Stimulated activated CD8-positive, alpha-beta memory T cell treated with anti-CD3 and anti-CD28 coated beads, Interleukin-15, amount 100 ng/mL, for 48 hours (primary cell): Measurements from ENCODE around the gene CCKAR.

Experiments used
- DNase-seq, 2 donors: peaks; one replicate each; pipeline ENCODE4 v3.0.0-alpha.2; 2020; ENCODE audit warnings: low read depth in 2 of 2

The CCKAR gene

DNA sequence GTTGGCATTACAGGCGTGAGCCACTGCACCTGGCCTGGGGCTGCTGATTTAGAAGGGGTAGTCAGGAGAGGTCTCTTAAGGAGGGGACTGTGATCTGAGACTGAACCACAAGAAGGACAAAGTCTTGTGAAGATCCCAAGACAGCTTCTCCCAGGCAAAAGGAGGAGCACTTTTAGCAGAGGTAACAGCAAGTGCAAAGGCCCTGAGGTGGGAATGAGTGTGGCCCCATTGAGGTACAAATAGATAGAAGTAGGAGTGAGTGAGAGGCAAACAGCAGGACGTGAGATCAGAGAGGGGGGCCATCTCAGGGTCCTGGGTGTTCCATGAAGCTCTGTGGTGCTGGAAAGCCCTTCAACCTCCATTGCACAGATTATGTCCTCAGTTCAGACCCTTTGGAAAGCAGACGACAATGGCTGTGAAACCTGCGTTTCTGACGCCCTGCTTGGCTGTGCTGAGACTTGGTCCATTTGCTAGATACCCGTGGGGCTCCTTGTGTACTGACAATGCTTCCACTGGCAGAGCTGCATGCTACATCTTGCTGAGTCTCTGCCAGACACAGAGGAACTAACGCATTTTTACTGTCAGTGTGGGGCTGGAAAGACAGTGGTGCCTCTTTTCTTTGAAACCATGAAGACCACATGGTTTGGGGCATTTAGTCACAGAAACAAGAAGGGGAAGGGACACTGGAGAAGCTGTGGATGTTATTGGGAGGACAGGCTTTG lies 1.3 kb upstream of the CCKAR start:
- DNase-seq: no peak

DNA sequence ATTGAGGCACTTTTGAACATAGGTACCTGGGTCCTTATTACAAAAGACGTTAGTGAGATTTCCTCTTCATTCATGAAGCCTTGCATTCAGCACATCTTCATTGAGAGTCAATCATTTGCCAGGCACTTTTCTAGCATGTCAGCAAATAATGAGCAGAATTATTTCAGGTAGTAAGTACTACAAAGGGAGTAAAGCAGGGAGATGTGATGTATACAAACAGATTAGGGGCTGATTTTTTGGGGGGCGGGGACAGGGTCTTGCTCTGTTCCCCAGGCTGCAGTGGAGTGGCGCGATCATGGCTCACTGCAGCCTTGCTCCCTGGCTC lies 638 bp upstream of the CCKAR start:
- no peak for DNase-seq

DNA sequence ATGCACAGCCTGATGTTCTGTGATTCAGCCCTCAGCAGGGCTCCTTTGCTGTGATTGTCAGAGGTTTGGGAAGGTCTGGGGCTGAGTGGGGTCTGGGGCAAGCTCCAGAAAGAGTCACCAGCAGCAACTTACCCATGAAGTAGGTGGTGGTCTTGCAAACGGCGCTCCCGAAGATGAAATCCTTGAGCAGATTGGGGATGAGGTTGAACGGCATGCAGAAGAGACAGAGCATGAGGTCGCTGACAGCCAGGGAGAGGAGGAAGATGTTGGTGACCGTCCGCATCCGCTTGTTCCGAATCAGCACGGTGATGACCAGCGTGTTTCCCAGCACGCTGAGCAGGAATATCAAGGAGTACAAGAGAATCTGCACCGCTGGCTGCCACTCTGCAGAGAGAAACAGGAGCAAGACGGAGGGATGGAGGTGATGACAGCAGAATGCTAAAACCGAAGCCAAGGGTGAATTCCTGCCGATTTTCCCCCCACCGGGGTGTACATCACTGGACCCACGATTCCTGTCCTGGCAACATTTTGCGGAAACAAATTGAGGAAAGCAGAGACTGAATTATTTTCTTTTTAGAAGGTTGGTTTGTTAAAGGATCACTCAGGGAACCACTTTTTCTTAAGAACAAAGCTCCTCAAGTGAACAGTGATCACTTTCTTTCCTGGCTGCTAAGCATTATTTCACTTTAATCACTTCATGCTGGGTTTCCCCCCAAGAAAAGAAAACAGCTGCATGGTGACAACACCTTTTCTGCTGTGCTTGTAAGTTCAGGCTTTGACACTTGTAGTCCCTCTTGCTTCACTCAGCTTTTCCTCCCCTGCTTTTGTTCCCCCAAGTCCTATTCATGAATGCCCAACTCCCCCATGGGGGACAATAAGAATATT lies 941 bp downstream of the CCKAR start:
- no peak for DNase-seq

DNA sequence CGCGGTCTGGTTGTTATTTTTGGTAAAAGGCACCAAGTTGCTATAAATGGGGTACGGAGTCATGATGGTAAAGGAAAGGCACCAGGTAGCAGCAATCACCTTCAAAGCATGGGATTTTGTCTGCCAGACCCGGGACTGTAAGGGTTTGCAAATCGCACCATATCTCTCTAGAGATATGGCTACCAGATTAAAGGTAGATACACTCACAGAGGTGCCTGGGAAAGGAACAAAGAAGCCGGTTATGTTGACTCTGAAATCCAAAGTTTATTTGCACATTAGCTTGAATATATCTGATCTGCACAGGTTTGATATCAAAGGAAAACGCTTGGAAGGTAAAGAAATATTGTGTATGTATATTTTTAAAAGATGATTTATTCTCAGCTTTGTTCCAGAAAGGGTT lies 4.6 kb downstream of the CCKAR start:
- no peak for DNase-seq

DNA sequence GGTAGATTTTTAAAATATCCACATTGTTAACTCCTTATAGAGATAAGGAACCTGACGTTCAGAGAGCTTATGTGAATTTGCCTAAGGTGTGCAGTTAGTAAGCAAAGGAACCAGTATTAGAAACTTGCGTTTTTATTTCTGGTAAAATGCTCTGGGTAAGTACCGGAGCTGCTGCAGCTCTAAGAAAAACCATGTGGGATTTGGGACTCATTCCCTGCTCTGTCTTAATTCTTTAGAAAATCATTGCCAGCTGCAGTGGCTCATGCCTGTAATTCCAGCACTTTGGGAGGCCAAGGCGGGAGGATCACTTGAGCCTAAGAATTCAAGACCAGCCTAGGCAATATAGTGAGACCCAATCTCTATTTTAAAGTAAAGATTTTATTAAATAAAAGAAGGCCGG lies 5.8 kb downstream of the CCKAR start:
- DNase-seq: no peak

DNA sequence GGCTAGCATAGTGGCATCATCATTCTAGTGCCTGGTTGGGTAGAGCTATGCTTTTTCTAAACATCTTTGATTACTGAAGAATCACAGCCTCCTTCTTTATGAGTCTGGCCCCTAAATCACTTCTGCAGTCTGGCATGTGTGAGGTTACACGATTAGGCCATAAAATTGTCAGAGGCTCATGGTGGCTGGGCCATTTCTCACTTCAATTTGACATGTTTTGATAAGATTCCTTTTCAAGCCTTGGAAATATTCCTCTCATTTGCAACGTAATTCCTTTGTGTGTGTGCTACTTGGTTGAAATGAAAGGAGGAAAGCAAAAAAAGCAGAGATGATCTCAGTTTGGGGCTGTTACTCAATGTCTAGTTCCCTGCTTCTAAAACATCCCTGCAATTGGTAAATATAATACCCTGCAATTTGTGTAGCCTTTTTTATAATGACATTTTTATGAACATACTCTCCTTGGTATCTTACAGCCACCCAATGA lies 6.2 kb downstream of the CCKAR start:
- no peak for DNase-seq

DNA sequence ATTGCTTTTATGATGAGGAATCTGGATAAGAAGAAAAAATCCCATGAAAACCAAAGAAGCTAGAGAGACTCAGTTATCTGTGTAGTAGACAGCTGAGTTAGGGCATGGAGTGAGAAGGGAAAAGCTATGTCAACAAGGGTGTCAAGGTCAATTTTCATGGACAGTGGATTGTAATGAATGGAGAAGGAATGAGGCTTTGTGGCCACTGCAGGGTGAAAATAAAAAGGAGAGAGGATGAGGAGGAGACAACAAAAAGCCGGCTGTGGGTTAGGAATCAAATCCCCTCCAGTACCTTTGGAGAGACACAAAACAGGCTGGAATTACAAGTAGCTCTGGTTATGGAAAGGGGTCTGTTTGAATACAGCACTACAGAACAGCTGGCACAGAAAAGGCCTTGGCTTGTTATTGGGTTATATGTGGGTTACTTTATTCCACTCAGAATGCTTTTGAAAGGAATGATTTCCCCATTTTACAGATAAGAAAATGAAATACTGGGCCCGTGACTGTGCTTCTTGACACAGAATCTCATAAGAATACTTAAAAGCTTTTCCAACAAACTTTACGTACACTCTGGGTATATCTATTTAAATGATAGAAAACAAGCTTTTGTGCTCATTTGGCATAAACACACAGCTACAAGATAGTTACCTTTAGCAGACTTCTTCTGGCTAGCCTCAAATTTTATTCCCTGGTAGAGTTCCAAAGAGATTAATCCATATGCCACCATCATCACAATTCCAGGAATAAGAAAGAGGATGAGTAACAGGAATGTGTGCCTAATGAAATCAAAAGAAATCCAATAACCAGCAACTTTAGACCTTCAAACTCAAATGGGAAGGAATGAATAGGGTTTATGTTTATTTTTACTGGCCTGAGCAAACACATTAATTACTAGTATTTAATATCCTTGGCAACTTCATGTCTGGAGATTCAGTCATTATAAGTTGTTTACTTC lies 7.5 kb downstream of the CCKAR start:
- DNase-seq: no peak

DNA sequence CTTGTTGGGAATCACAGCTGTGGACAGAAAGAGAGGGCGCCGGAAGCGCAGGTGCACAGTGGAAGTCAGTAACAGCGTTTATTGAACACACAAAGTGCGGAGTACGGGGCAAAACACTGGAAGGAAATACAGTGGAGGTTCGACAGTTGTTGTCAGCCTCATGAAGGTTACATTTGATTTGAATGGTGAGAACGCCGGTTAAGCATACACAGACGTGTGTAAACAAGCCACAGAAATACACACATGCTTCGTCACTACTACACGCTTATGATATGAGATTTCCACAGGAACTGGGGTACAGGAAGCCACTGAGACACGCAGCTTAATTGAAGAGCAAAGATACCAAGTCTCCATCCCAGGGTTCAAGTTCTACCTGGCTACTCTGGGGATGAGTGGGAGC lies 12.0 kb downstream of the CCKAR start:
- no peak for DNase-seq

DNA sequence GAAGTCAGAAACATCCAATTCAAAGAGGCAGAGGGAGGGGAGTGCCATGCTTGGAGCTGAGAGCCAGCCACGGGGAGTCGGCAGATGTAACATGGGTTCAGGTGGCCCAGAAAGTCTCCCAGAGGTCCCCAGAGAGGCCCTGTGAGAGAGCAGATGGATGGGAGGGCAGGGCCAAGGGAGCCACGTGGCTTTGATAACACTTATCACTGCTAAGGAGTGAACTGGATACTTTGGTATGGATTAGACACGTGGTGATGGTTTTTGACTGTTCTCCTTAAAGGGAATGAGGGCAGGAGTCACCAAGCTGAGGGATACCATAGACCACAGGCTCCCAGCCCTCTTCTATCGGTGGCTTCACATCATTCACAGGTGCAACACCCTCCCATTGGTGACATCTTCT lies 13.7 kb downstream of the CCKAR start:
- no peak for DNase-seq

DNA sequence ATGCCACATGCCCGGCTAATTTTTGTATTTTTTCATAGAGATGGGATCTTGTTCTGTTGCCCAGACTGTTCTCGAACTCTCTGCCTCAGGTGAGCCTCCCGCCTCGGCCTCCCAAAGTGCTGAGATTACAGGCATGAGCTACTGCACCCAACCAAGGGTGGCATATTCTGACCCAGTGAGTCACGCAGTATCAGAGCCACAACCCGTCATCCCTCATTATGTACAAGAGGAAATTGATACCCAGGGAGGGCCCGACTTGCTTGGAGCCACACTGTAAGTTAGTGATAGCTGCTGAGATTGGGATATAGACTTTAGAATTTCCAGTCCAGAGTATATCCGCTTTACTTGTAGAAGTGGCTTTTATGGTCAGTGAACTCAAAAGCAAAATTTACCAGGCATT lies 14.6 kb downstream of the CCKAR start:
- no peak for DNase-seq

DNA sequence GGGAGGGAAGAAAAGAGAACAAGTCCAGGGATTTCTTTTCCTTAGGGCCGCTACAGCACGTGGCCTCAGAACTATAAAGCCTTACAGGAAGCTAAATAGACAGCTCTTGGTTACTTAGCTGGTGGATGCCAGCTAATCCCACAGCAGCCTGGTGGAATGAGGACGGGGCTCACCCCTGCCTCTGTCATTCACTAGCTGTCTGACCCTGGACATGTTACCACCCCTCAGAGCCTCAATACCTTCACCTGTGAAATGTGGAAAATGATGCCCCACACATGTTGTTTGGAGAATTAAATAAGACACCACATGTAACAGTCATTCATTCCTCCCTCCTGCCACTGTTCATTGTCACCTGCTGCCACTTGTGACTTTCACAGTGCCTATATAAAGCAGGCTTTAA lies 15.7 kb downstream of the CCKAR start:
- no peak for DNase-seq

DNA sequence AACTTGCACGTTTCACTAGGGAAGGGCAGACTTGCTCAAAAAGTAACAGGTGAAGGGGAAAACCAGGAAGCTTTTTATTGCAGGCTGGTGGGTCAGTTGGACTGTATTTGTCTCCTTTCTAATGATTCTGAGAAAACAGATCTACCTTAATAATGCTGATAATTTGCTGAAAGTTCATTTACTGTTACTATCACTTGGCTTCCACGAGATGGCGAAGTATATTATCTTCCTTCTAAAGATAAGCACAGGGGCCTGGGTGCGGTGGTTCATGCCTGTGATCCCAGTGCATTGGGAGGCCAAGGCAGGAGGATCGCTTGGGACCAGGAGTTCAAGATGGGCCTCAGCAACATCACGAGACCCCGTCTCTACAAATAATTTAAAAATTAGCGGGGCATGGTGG lies 16.4 kb downstream of the CCKAR start:
- DNase-seq: no peak

DNA sequence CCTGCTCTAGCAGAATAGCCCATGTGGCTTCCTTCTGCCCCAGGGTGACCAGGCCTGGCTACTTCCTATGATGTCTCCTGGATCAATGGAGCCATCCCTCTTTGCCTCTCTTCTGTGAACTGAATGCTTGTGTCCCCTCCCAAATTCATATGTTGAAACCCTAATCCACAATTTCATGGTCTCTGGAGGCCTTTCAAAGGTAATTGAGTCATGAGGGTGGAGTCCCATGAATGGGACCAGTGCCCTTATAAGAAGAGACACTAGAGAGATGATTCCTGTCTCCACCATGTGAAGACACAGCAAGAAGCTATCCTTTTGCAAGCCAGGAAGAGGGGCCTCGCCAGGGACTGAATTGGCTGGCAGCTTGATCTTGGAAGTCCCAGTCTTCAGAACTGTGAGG lies 18.4 kb downstream of the CCKAR start:
- DNase-seq: no peak

DNA sequence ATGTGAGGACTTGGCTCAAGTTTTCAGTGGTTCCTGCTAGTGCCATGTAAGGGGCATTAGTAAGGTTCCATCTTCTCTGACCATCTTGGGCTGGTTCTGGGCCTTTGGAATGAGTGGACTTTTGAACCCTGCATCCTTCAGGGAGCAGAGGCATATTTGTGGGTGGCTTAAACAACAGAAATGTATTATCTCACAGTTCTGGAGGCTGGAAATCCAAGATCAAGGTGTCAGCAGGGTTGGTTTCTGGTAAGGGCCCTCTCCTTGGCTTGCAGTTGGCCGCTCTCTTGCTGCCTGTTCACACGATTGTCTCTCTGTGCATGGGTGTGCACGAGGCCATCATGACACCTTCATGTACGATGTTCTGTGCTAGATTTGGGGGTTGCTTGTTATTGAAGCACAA lies 21.3 kb downstream of the CCKAR start:
- DNase-seq: no peak

DNA sequence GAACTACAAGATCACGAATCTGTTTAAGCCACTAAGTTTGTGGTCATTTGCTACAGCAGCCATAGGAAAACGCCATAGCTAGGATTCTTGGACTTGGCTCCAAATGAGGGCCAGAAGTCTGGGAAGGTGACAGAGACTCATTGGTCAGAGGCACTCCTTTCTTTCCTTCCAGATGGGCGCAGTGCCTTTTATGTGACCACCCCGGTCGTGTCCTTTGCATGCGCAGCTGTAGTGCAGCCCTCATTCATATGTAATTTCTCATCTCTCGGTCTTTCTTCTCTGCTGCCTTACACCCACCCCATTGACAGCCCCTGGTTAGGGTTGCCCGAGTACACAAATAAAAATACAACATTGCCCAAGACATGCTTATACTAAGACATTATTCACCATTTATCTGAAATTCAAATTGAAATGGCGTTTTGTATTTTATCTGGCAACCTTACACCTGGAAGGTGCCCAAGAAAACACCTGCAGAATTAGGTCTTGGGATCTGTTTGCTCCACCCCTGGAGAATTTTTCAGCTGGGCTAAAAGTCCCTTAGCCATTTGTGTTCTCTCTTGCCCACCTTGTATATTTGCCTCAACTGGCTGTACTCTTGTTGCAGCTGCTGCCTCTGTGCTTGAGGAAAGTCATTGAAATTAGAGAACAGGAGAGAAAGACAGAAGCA lies 21.9 kb downstream of the CCKAR start:
- DNase-seq: no peak

DNA sequence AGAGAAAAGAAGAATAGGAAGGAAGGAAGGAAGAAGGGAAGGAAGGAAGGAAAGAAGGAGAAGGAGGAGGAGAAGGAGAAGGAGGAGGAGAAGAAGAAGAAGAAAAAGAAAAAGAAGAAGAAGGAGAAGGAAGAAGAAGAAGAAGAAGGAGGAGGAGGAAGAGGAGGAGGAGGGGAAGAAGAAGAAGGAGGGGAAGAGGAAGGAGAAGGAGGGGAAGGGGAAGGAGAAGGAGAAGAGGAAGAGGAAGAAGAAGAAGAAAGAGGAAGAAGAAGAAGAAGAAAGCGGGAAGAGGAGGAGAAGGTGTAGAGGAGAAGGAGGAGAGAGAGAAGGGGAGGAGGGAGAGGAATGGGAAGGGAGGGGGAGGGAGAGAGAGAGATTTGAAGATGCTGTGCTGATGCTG lies 22.6 kb downstream of the CCKAR start:
- no peak for DNase-seq

DNA sequence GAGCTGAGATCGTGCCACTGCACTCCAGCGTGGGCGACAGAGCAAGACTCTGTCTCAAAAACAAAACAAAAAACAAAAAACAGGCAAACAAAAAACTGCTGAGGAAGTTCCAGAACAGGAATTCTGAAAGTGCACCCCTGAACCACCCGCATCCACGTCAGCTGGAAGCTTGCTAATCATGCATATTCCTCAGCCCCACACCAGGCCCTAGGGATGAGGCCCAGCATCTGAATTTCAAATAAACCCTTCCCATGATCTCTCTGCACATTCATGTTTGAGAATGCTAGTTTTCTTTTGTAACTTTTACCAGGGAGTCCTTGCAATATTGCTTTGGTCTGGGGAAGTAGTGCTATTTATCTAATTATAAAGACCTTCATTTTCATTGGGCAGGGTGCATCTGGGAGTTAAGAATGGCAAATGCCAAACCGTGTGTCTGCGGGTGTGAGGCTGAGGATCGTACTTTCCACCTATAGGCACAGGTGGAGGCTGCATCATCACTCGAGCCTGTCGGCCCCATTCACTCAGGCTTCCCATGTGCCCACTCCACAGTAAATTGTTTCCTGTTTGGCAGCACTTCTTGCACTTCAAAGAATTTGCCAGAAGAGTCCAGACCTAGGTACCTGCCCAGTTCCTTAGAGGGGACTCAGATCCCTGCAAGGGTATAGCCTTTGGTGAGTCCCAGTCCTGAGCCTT lies 23.6 kb downstream of the CCKAR start:
- DNase-seq: no peak

DNA sequence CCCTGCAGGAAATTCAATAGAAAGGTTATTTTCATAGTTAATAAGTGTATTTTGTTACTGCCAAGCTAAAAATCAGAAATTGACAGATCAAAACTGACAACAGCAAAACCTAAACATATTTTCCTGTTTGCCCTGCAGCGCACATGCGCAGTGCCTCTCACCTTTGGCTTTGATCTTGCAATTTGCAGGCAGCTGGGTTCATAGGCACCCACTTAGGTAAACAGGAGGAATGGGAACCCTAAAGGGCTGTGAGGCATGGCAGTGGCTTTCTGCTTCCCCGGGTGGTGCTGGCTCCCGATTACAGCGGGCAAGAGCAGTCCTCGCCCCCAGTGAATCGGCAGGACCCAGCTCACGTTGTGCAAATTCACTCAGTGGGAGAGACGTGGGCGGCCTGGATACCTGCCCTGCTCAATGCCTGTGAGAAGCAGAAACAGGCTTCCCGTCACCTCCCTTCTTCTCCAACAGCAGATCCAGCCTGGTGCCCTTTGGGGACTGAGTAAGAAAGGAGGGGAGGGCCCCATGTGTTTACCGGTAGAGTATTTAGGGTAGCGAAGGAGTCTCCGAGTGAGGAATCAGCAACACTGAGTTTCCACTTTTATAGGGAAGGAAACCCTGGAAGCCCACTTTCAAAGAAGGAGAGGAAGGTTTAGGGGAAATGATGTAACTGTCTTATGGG lies 25.7 kb downstream of the CCKAR start:
- DNase-seq: no peak

DNA sequence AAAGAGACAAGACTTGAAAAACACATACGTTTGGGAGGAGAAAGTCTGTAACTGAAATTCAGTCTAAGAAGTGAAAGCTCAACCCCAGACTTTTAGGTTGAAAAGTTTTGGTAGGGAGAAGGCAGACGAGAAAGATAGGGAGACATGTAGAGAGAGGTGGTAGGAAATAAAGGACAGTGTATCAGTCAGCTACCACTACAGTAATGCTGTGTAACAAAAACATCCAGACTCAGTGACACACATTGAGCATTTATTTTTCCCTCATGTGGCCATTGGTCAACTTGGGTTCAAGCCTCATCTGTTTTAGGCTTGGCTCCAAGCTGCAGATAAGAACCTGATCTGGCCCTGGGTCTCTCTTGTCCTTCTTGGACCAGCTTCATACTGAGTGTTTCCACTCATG lies 26.9 kb downstream of the CCKAR start:
- no peak for DNase-seq

DNA sequence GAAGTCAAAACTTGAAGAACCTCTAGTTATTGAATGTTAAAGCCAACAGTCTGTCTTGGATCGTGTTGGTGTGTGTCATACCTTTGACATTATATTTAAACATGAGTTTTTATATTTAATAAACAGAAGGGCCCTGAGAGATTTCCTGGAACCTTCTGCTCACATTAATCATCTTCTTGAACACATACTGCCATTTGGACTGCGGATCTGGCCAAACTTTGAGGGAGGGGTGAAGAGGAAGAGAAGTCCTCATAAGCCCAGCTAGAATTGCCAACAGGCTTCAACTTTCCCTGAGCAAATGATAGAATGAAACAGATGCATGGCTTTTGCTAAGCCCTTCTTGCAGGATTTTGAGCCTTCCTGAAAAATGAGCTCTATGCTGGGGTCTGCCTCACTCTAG lies 27.4 kb downstream of the CCKAR start:
- no peak for DNase-seq
